Heart left ventricle (tissue), 13 donors: ENCODE results near the gene METRN.

Experiments
- CTCF ChIP-seq, 12 donors: fragments of 200-600 bp; sonication (generic) in 4 of 12; IDR thresholded peaks; one replicate each; pipeline versions ENCODE4 v1.5.0 to v1.8.0; 2018 to 2022; ENCODE audit warnings: antibody characterized with exemption in 12 of 12, mild to moderate bottlenecking in 5 of 12
- POLR2A ChIP-seq, 2 donors: fragments of 450-650 bp; IDR thresholded peaks; one replicate each; pipeline ENCODE4 v1.6.1; 2017; ENCODE audit warnings: antibody characterized with exemption in 2 of 2, mild to moderate bottlenecking in 2 of 2, moderate library complexity in 2 of 2
- donor health status: ischemic (EF 13 %, LVEDD 7.1; RV severe dilation, severe dysfunction).
- donor health status: DM: no; HTN: yes; CAD: no.
- donor health status: DM: no; HTN: no; CAD: no.
- donor health status: ischemic (EF 25% LVEDD 6.9; RV normal size, moderate dysfunction).
- donor health status: ischemic (EF 25% LVEDD 5.7; RV mildly dilated, moderate dysfunction).
- donor health status: ischemic (EF 35%, LVEDD 5.7; RV mildly dilated, moderate dysfunction).
- donor health status: nonischemic (EF 11% LVEDD 7.7; RV severe dilation, severe dysfunction).
- donor health status: DM: yes; HTN: yes; CAD: no.
- donor health status: PGD.
- donor health status: ischemic (EF 29% LVEDD 5.4; RV normal size, mild dysfunction).
- donor health status: nonischemic (EF 23%, LVEDD 6.1; RV moderate dilation, normal function).

DNA sequence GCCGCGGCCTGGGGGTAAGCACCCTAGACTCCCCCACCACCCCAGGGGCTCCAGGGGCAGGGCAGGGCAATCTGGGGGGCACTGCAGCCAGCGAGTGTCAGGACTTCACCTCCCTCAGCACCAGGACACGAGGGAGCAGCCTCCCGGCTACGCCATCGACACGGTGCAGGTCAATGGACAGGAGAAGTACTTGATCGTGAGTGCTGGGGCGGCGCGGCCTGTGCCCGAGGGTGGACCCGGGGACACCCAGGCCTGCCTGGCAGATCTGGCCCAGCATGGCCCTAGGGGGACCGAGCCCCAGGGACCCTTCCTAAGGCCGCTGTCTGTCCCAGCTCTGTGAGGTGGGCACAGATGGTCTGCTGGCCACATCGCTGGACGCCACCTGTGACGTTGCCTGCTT, 42.5 kb upstream of the METRN start:
- TF ChIP-seq CTCF (IDR thresholded peaks at IDR 0.05) (no peak), POLR2A (IDR thresholded peaks at IDR 0.05) (no peak)
